HepG2 (cell line): Measurements from ENCODE around the gene CBLN3. TPM values are rescaled to one million over a fixed set of nuclear protein-coding genes. Genes with fewer than 3 reads are reported as not detected.

Experiments used
- BHLHE40 ChIP-seq: IDR thresholded peaks from 2 replicates; pipeline ENCODE4 v1.6.1; 2011; ENCODE audit warnings: low read length, improper control_type of control experiment
- FOXP1 ChIP-seq, 2 experiments: fragments of 450-650 bp in 1 of 2; IDR thresholded peaks; 2 replicates each; pipeline ENCODE4 v1.6.1; 2017 to 2018; ENCODE audit warnings: antibody characterized with exemption in 1 of 2
- GABPB1 ChIP-seq: IDR thresholded peaks from 2 replicates; pipeline ENCODE4 v1.6.1; 2016; ENCODE audit warnings: mild to moderate bottlenecking, missing genetic modification reagents, moderate library complexity, missing compliant biosample characterization
- NFIB ChIP-seq: sonication (generic); formaldehyde crosslinking; IDR thresholded peaks from 2 replicates; pipeline ENCODE4 v1.9.0; 2021; ENCODE audit warnings: missing genetic modification reagents, mild to moderate bottlenecking, borderline replicate concordance
- RAD21 ChIP-seq: fragments of 450-650 bp; formaldehyde crosslinking; IDR thresholded peaks from 2 replicates; pipeline ENCODE4 v1.5.0; 2020; ENCODE audit warnings: mild to moderate bottlenecking
- ZNF333 ChIP-seq: sonication (generic); formaldehyde crosslinking; IDR thresholded peaks from 2 replicates; pipeline ENCODE4 v1.4.0; 2020; ENCODE audit warnings: mild to moderate bottlenecking, missing genetic modification reagents, borderline replicate concordance
- ZNF709 ChIP-seq: sonication (generic); formaldehyde crosslinking; IDR thresholded peaks from 2 replicates; pipeline ENCODE4 v1.5.0; 2020; ENCODE audit warnings: mild to moderate bottlenecking, missing genetic modification reagents
- ZNF782 ChIP-seq: sonication (generic); formaldehyde crosslinking; IDR thresholded peaks from 2 replicates; pipeline ENCODE4 v1.4.0; 2020; ENCODE audit warnings: missing genetic modification reagents, mild to moderate bottlenecking, borderline replicate concordance
- ZNF891 ChIP-seq: sonication (generic); formaldehyde crosslinking; IDR thresholded peaks from 2 replicates; pipeline ENCODE4 v1.5.0; 2020; ENCODE audit warnings: mild to moderate bottlenecking, missing genetic modification reagents
- polyA plus RNA-seq, 8 experiments: library from polyadenylated mRNA; depleted of rRNA in 3 of 8; stranded (reverse) in 7 of 8; unstranded in 1 of 8; fragments of >200 nt; fragmentation: Illumina TruSeq in 4 of 8; extraction: Trizol in 4 of 8; gene quantifications; 2 replicates each; pipeline versions ENCODE4 v1.2.1 to v1.2.3, GENCODE V29; 2011 to 2016; ENCODE audit warnings: low read depth in 4 of 8, missing spikeins in 1 of 8, mixed read lengths in 1 of 8; ENCODE audit not compliant: insufficient read depth in 1 of 8
- total RNA-seq, 5 experiments: library from RNA; depleted of rRNA; stranded (reverse); fragments of >200 nt; fragmentation: Illumina TruSeq; extraction: Trizol; gene quantifications; 2 replicates each; pipeline ENCODE4 v1.2.3, GENCODE V29; 2016; ENCODE audit warnings: low read depth in 1 of 5
- TF ChIP-seq, protein P1 (sequence below): sonication (generic); formaldehyde crosslinking; IDR thresholded peaks from 2 replicates; pipeline ENCODE4 v1.4.0; 2020; ENCODE audit warnings: missing genetic modification reagents, mild to moderate bottlenecking, borderline replicate concordance
- TF ChIP-seq, protein P2 (sequence below): sonication (generic); formaldehyde crosslinking; IDR thresholded peaks from 2 replicates; pipeline ENCODE4 v1.5.1; 2020; ENCODE audit warnings: missing genetic modification reagents, mild to moderate bottlenecking, borderline replicate concordance
- TF ChIP-seq, protein P3 (sequence below): IDR thresholded peaks from 2 replicates; pipeline ENCODE4 v1.6.1; 2012; ENCODE audit warnings: low read length, improper control_type of control experiment

CBLN3 gene
- total and polyA plus RNA-seq, 2 of the 13 experiments (the other 11 are each of a cell fraction or from before 2014, with no cell fraction given) = 0.66 to 0.98 TPM

DNA sequence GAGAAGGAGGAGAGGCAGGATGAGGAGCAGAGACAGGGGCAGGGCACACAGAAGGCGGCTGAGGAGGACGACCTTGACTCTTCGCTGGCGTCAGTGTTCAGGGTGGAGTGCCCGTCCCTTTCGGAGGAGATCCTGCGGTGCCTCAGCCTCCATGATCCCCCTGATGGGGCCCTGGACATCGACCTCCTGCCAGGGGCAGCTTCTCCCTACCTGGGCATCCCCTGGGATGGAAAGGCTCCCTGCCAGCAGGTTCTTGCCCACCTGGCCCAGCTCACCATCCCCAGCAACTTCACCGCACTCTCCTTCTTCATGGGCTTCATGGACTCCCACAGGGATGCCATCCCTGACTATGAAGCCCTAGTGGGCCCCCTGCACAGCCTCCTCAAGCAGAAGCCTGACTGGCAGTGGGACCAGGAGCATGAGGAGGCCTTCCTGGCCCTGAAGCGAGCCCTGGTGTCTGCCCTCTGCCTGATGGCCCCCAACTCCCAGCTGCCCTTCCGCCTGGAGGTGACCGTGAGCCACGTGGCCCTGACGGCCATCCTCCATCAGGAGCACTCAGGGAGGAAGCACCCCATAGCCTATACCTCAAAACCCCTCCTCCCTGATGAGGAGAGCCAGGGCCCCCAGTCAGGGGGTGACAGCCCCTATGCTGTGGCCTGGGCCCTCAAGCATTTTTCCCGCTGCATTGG lies 14.6 kb downstream of the CBLN3 start (continued):
- no peak for TF ChIP-seq ZNF333 (CRISPR knock-in tag)
- TF ChIP-seq, protein P1, sequence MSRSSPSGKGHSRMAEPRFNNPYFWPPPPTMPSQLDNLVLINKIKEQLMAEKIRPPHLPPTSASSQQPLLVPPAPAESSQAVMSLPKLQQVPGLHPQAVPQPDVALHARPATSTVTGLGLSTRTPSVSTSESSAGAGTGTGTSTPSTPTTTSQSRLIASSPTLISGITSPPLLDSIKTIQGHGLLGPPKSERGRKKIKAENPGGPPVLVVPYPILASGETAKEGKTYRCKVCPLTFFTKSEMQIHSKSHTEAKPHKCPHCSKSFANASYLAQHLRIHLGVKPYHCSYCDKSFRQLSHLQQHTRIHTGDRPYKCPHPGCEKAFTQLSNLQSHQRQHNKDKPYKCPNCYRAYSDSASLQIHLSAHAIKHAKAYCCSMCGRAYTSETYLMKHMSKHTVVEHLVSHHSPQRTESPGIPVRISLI = no peak
- TF ChIP-seq, protein P2, sequence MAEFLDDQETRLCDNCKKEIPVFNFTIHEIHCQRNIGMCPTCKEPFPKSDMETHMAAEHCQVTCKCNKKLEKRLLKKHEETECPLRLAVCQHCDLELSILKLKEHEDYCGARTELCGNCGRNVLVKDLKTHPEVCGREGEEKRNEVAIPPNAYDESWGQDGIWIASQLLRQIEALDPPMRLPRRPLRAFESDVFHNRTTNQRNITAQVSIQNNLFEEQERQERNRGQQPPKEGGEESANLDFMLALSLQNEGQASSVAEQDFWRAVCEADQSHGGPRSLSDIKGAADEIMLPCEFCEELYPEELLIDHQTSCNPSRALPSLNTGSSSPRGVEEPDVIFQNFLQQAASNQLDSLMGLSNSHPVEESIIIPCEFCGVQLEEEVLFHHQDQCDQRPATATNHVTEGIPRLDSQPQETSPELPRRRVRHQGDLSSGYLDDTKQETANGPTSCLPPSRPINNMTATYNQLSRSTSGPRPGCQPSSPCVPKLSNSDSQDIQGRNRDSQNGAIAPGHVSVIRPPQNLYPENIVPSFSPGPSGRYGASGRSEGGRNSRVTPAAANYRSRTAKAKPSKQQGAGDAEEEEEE (CRISPR knock-in tag) = no peak
- TF ChIP-seq ZNF782 (CRISPR knock-in tag) = no peak
- TF ChIP-seq GABPB1 (CRISPR knock-in tag) = no peak
- TF ChIP-seq RAD21 (CRISPR knock-in tag) = no peak
- TF ChIP-seq BHLHE40 = no peak
- TF ChIP-seq NFIB (CRISPR knock-in tag) = no peak
- TF ChIP-seq ZNF891 (CRISPR knock-in tag) = no peak
- TF ChIP-seq, protein P3, sequence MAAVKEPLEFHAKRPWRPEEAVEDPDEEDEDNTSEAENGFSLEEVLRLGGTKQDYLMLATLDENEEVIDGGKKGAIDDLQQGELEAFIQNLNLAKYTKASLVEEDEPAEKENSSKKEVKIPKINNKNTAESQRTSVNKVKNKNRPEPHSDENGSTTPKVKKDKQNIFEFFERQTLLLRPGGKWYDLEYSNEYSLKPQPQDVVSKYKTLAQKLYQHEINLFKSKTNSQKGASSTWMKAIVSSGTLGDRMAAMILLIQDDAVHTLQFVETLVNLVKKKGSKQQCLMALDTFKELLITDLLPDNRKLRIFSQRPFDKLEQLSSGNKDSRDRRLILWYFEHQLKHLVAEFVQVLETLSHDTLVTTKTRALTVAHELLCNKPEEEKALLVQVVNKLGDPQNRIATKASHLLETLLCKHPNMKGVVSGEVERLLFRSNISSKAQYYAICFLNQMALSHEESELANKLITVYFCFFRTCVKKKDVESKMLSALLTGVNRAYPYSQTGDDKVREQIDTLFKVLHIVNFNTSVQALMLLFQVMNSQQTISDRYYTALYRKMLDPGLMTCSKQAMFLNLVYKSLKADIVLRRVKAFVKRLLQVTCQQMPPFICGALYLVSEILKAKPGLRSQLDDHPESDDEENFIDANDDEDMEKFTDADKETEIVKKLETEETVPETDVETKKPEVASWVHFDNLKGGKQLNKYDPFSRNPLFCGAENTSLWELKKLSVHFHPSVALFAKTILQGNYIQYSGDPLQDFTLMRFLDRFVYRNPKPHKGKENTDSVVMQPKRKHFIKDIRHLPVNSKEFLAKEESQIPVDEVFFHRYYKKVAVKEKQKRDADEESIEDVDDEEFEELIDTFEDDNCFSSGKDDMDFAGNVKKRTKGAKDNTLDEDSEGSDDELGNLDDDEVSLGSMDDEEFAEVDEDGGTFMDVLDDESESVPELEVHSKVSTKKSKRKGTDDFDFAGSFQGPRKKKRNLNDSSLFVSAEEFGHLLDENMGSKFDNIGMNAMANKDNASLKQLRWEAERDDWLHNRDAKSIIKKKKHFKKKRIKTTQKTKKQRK = no peak
- no peak for TF ChIP-seq ZNF709 (CRISPR knock-in tag)
- no peak for TF ChIP-seq FOXP1 (IDR thresholded peaks at IDR 0.05)
- TF ChIP-seq FOXP1 (CRISPR knock-in tag; IDR thresholded peaks at IDR 0.05) = no peak
